GM12878 (cell line): ENCODE data around the gene NAV3. TPM values are rescaled to one million over a fixed set of nuclear protein-coding genes. Genes with fewer than 3 reads are reported as not detected.

Experiments used
- ATAC-seq: fragments of 200-7000 bp; cut with Tn5 transposase; 3 replicates; pipeline ENCODE4 v1.9.1; 2020; ENCODE audit warnings: mild to moderate bottlenecking, moderate library complexity
- BruUV-seq: library from RNA; stranded (reverse); fragments of 400-500 nt; replicated peaks from 2 replicates; lab custom pipeline; 2021; lab: Mats Ljungman, UMichigan
- CTCF ChIA-PET: fragments of 300-600 bp; sonication (Branson Sonifier 250); formaldehyde crosslinking; extraction: SDS; loops from one replicate; lab custom pipeline; 2021; ENCODE audit warnings: inconsistent platforms; lab: Yijun Ruan, JAX
- POLR2A ChIA-PET: fragments of 350-600 bp; formaldehyde crosslinking; extraction: SDS; loops from one replicate; lab custom pipeline; 2021; ENCODE audit warnings: inconsistent platforms; lab: Charles Lee
- RAD21 ChIA-PET: fragments of 300-600 bp; sonication (Branson Sonifier 250); formaldehyde crosslinking; loops from one replicate; lab custom pipeline; 2023; ENCODE audit warnings: antibody characterized with exemption; ENCODE audit not compliant: unreplicated experiment; lab: Charles Lee
- SMC1A ChIA-PET: fragments of 300-600 bp; sonication (Branson Sonifier 250); formaldehyde crosslinking; loops from one replicate; lab custom pipeline; 2023; ENCODE audit not compliant: unreplicated experiment, uncharacterized antibody; lab: Charles Lee
- DNase-seq: peaks from one replicate; pipeline ENCODE4 v3.0.0-alpha.2; 2011; ENCODE audit warnings: low read depth, low spot score
- FAIRE-seq: peaks from 3 replicates; lab custom pipeline; 2011; peaks lifted over from hg19 to GRCh38; lab: Jason Lieb, UNC
- H2AFZ ChIP-seq: 2 replicates; pipeline ENCODE4 v1.6.0; 2011; ENCODE audit warnings: low read depth, low read length, control low read depth; ENCODE audit not compliant: control insufficient read depth
- H3K27ac ChIP-seq: 2 replicates; pipeline ENCODE4 v1.5.1; 2011; ENCODE audit warnings: control low read depth; ENCODE audit not compliant: control insufficient read depth, insufficient read depth
- H3K27me3 ChIP-seq, 2 experiments: replicated peaks in 1 of 2; 2 replicates each; pipeline versions ENCODE4 v1.6.0 to v1.6.1; 2011; ENCODE audit warnings: low read length in 1 of 2; ENCODE audit not compliant: control insufficient read depth in 2 of 2, insufficient read depth in 2 of 2
- H3K36me3 ChIP-seq, 2 experiments: 2 replicates each; pipeline ENCODE4 v1.5.1; 2011; ENCODE audit warnings: low read length in 1 of 2; ENCODE audit not compliant: control insufficient read depth in 2 of 2, insufficient read depth in 2 of 2
- H3K4me1 ChIP-seq: 2 replicates; pipeline ENCODE4 v1.6.1; 2011; ENCODE audit warnings: mild to moderate bottlenecking, low read length, moderate library complexity, mixed read lengths; ENCODE audit not compliant: control insufficient read depth, insufficient read depth
- H3K4me2 ChIP-seq: 2 replicates; pipeline ENCODE4 v1.6.0; 2011; ENCODE audit warnings: control low read depth; ENCODE audit not compliant: control insufficient read depth, insufficient read depth
- H3K4me3 ChIP-seq: fragments of 200-600 bp; sonication (generic); 2 replicates; pipeline ENCODE4 v1.5.1; 2016
- H3K79me2 ChIP-seq: 2 replicates; pipeline ENCODE4 v1.6.0; 2011; ENCODE audit warnings: low read length; ENCODE audit not compliant: control insufficient read depth, insufficient read depth
- H3K9ac ChIP-seq: 2 replicates; pipeline ENCODE4 v1.8.0; 2011; ENCODE audit warnings: low read length, control low read depth, mixed read lengths; ENCODE audit not compliant: control insufficient read depth, insufficient read depth
- H3K9me3 ChIP-seq: replicated peaks from 3 replicates; pipeline ENCODE4 v1.5.1; 2011; ENCODE audit warnings: mild to moderate bottlenecking, low read length; ENCODE audit not compliant: control insufficient read depth, insufficient read depth
- H4K20me1 ChIP-seq: 2 replicates; pipeline ENCODE4 v1.6.0; 2011; ENCODE audit not compliant: control insufficient read depth, insufficient read depth
- CBFB ChIP-seq: IDR thresholded peaks from 2 replicates; pipeline ENCODE4 v1.6.1; 2016; ENCODE audit warnings: antibody characterized with exemption, low read depth
- CHD4 ChIP-seq: fragments of 200-600 bp; sonication (generic); IDR thresholded peaks from 2 replicates; pipeline ENCODE4 v1.6.1; 2016; ENCODE audit warnings: mild to moderate bottlenecking
- CUX1 ChIP-seq: IDR thresholded peaks from 2 replicates; pipeline ENCODE4 v1.6.1; 2012; ENCODE audit warnings: improper control_type of control experiment, low read depth, low read length; ENCODE audit not compliant: insufficient replicate concordance
- DPF2 ChIP-seq: fragments of 450-650 bp; IDR thresholded peaks from 2 replicates; pipeline ENCODE4 v1.6.1; 2017; ENCODE audit warnings: mild to moderate bottlenecking
- EZH2 ChIP-seq: IDR thresholded peaks from 2 replicates; pipeline ENCODE4 v1.6.1; 2012; ENCODE audit warnings: low read depth, mild to moderate bottlenecking, control low read depth, inconsistent platforms, low read length, borderline replicate concordance; ENCODE audit not compliant: control insufficient read depth
- FOXM1 ChIP-seq: IDR thresholded peaks from 2 replicates; pipeline ENCODE4 v1.6.1; 2012; ENCODE audit warnings: low read depth, mild to moderate bottlenecking, inconsistent platforms, low read length, moderate library complexity
- MYC ChIP-seq: IDR thresholded peaks from 2 replicates; pipeline ENCODE4 v1.6.1; 2011; ENCODE audit warnings: mild to moderate bottlenecking, low read length, moderate library complexity, inconsistent platforms; ENCODE audit not compliant: insufficient read depth, insufficient replicate concordance, insufficient read length, severe bottlenecking
- NKRF ChIP-seq: fragments of 450-650 bp; conservative IDR thresholded peaks from 2 replicates; pipeline ENCODE4 v1.6.1; 2017; ENCODE audit warnings: mild to moderate bottlenecking, moderate library complexity
- PAX5 ChIP-seq: IDR thresholded peaks from 2 replicates; pipeline ENCODE4 v1.6.1; 2011; ENCODE audit warnings: low read depth, low read length, borderline replicate concordance
- SMC3 ChIP-seq: IDR thresholded peaks from 2 replicates; pipeline ENCODE4 v1.6.1; 2011; ENCODE audit warnings: low read length, improper control_type of control experiment, borderline replicate concordance
- SP1 ChIP-seq: IDR thresholded peaks from one replicate; pipeline ENCODE4 v1.6.1; 2011; ENCODE audit warnings: low read depth, low read length
- SRF ChIP-seq, 2 experiments: IDR thresholded peaks; 2 replicates each; pipeline ENCODE4 v1.6.1; 2011; ENCODE audit warnings: low read depth in 2 of 2, low read length in 2 of 2, mild to moderate bottlenecking in 1 of 2, moderate library complexity in 1 of 2
- TCF3 ChIP-seq: IDR thresholded peaks from 2 replicates; pipeline ENCODE4 v1.6.1; 2012; ENCODE audit warnings: low read depth, mild to moderate bottlenecking, low read length, borderline replicate concordance; ENCODE audit not compliant: insufficient read depth
- USF1 ChIP-seq: IDR thresholded peaks from 2 replicates; pipeline ENCODE4 v1.6.1; 2011; ENCODE audit warnings: borderline replicate concordance, low read depth, mild to moderate bottlenecking, moderate library complexity, mixed read lengths, low read length; ENCODE audit not compliant: insufficient read depth; ENCODE audit errors: extremely low read length
- ZNF622 ChIP-seq: fragments of 450-650 bp; IDR thresholded peaks from 2 replicates; pipeline ENCODE4 v1.6.1; 2017; ENCODE audit warnings: mild to moderate bottlenecking, inconsistent platforms
- in situ Hi-C: fragments of 300-500 bp; cut with MboI; formaldehyde crosslinking; loops from 9 replicates; pipeline ENCODE4 v1.14.3; 2018; ENCODE audit warnings: mixed read lengths
- intact Hi-C: fragments of 100-400 bp; cut with micrococcal nuclease; formaldehyde crosslinking; loops from one replicate; pipeline ENCODE4 v1.14.2; 2022; ENCODE audit not compliant: unreplicated experiment
- polyA plus RNA-seq, 11 experiments: library from polyadenylated mRNA; depleted of rRNA in 4 of 11; unstranded in 6 of 11; stranded (reverse) in 5 of 11; fragments of >200 nt; fragmentation: Nextera tagmentation in 4 of 11; fragmentation: Illumina TruSeq in 1 of 11; extraction: Ambion mirVana in 4 of 11; extraction: Trizol in 1 of 11; gene quantifications; 1 replicate in 1 of 11; 2 replicates in 10 of 11; pipeline versions ENCODE4 v1.2.1 to v1.2.3, GENCODE V29; 2011 to 2016; ENCODE audit warnings: inconsistent platforms in 2 of 11, missing spikeins in 2 of 11, low read depth in 1 of 11
- total RNA-seq, 4 experiments: library from RNA; depleted of rRNA in 3 of 4; stranded (reverse); fragments of >200 nt in 3 of 4; fragmentation: Illumina TruSeq in 1 of 4; extraction: Trizol in 1 of 4; gene quantifications; 2 replicates each; pipeline versions ENCODE4 v1.2.1 to v1.2.3, GENCODE V29; 2013 to 2021
- TF ChIP-seq, protein P1 (sequence below): fragments of 450-650 bp; IDR thresholded peaks from 2 replicates; pipeline ENCODE4 v1.6.1; 2016; ENCODE audit warnings: mild to moderate bottlenecking

NAV3 gene
- total and polyA plus RNA-seq, 10 of the 15 experiments (the other 5 are each of a cell fraction or from before 2014, with no cell fraction given), result 0.05 to 0.51 (median 0.22) TPM; not detected in 1

- no peak overlapping the region for H2AFZ ChIP-seq
- no peak overlapping the region for H3K4me2 ChIP-seq
- no peak for ATAC-seq
- RAD21 ChIA-PET, result no interaction called here
- intact Hi-C loops, result no loop called here
- H3K9ac ChIP-seq, result no peak overlapping the region
- CTCF ChIA-PET, result interaction anchor here (0.6 to 1.0 kb wide), 3 partner anchors 8 to 28 kb away, joined by 3 read pairs; no protein-coding TSS in a partner anchor
- no peaks in the 10 kb centered on the region for H3K36me3 ChIP-seq
- H4K20me1 ChIP-seq, result no peaks in the 10 kb centered on the region
- in situ Hi-C loops, result no loop called here
- no peak overlapping the region for H3K27ac ChIP-seq
- SMC1A ChIA-PET, result interaction anchor here (0.7 kb wide), 1 partner anchor 11 kb away, joined by 4 read pairs; no protein-coding TSS in a partner anchor
- H3K9me3 ChIP-seq, result no peaks in the 10 kb centered on the region
- no TSS peak for BruUV-seq
- H3K4me1 ChIP-seq, result no peaks in the 10 kb centered on the region
- H3K27me3 ChIP-seq, result no peaks in the 10 kb centered on the region
- H3K79me2 ChIP-seq, result no peaks in the 10 kb centered on the region
- no peak for FAIRE-seq
- POLR2A ChIA-PET, result no interaction called here
- H3K4me3 ChIP-seq, result no peak overlapping the region
- DNase-seq, result no peak
- TF ChIP-seq MYC (no peak), SP1 (no peak), FOXM1 (no peak), DPF2 (no peak), USF1 (no peak), PAX5 (no peak), NKRF (no peak), ZNF622 (no peak), EZH2 (no peak), CUX1 (no peak), TCF3 (no peak), CBFB (no peak), SMC3 (no peak), SRF (IDR thresholded peaks at IDR 0.05; ENCODE audit: low read depth in 2 of 2, low read length in 2 of 2) (no peak), CHD4 (no peak)
- TF ChIP-seq, protein P1, sequence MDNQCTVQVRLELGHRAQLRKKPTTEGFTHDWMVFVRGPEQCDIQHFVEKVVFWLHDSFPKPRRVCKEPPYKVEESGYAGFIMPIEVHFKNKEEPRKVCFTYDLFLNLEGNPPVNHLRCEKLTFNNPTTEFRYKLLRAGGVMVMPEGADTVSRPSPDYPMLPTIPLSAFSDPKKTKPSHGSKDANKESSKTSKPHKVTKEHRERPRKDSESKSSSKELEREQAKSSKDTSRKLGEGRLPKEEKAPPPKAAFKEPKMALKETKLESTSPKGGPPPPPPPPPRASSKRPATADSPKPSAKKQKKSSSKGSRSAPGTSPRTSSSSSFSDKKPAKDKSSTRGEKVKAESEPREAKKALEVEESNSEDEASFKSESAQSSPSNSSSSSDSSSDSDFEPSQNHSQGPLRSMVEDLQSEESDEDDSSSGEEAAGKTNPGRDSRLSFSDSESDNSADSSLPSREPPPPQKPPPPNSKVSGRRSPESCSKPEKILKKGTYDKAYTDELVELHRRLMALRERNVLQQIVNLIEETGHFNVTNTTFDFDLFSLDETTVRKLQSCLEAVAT, result no peak
Observed at GRCh38 chr12:78090266-78090665, 259.6 kb downstream of the NAV3 start.
